Right kidney (tissue), 1 donor: ENCODE data around the gene APOO.

Source experiments
- DNase-seq: peaks from one replicate; pipeline ENCODE4 v3.0.0-alpha.2; 2016

Gene APOO

GRCh38 chrX:23785580-23785979 is 122.2 kb downstream of the APOO start:
- no peak for DNase-seq

GRCh38 chrX:23784470-23785331 is 123.0 kb downstream of the APOO start:
- DNase-seq, result no peak

GRCh38 chrX:23783589-23784469 is 123.9 kb downstream of the APOO start:
- DNase-seq, result no peak
